Measurements from ENCODE around the gene CACNA2D2.

Gene CACNA2D2

DNA sequence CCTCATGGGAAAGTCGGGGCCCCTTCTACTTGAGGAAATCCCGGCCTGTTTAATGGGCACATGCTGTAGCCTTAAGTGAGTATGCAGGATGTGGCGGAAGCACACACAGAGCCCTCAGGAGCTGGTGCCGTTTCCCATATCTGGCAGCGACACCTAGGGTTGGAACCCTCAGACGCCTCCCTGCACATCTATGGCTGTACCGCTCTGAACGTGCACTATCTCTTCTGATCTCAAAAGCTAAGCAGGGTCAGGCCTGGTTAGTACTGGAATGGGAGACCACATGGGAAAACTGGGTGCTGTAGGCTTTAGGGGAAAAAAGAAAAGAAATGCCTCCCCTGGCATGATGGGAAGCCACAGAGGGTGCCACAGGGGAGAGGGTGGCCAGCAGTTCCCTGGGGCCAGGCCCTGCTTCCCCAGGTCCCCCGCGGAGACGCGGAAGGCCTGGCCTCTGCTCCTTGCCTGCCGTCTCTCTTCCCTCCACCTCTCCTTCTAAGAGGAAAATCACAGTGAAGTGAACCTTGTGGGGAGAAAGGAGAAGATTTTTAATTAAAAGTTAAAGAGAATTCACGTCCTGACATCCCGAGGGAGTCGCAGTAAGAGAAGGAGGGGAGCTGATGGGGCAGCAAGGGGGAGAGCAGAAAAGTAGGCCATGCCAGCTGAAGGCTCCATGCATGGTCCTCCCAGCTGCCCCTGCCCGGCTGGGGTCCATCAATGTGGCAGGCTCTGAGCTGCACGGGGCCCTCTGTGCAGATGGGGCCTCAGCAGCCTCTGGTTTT, 83.7 kb downstream of the CACNA2D2 start:
- Mint-ChIP-seq H3K4me3 (no peak overlapping the region), H3K4me1 (ENCODE audit: low read depth) (no peaks in the 10 kb centered on the region), H3K27me3 (ENCODE audit: low read depth) (no peaks in the 10 kb centered on the region), H3K27ac (no peak overlapping the region), H3K36me3 (ENCODE audit: low read depth) (no peaks in the 10 kb centered on the region), H3K9me3 (no peaks in the 10 kb centered on the region)

DNA sequence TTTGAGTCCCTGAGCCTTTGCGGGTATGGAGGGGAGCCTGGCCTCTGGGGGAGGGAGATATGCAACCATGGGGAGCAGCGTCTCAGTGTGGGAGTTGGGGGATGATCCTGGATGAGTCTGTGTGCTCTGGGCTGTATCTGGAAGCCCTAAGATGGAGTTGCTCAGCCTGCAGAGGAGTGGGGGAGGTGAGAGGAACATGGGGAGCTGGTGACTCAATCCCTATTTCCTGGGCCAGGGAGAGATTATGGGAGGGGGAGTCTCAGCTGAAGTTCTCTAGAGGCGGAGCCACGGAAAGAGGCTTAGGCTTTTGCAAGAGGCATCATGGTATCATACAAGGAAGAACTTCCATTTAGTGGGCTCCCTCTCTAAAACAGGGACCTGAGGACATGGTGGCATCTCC, 84.6 kb downstream of the CACNA2D2 start:
- H3K27me3 Mint-ChIP-seq (ENCODE audit: low read depth): no peaks in the 10 kb centered on the region
- H3K4me3 Mint-ChIP-seq: no peak overlapping the region
- H3K27ac Mint-ChIP-seq: no peak overlapping the region
- no peaks in the 10 kb centered on the region for H3K4me1 Mint-ChIP-seq (ENCODE audit: low read depth)
- no peaks in the 10 kb centered on the region for H3K36me3 Mint-ChIP-seq (ENCODE audit: low read depth)
- no peaks in the 10 kb centered on the region for H3K9me3 Mint-ChIP-seq

DNA sequence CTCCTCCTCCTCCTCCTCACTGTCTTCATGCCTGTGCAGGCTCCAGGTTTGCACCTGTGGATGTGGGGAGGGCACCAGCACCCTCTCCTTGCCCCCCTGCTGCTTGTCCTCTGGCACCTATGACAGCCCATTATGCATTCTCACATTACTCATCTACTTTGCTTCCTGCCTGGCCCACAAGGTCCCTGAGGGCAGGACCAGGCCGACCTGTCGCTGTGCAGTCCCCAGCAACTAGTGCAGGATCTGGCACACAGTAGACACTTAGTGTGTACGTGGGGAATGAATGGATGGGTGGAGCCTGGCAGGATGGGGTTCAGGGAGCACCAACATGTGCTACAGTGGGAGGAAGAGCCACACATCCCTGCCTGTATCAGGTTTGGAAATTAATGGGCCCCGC, 85.8 kb downstream of the CACNA2D2 start:
- H3K27ac Mint-ChIP-seq: no peak overlapping the region
- no peaks in the 10 kb centered on the region for H3K9me3 Mint-ChIP-seq
- H3K27me3 Mint-ChIP-seq (ENCODE audit: low read depth): no peaks in the 10 kb centered on the region
- H3K36me3 Mint-ChIP-seq (ENCODE audit: low read depth): no peaks in the 10 kb centered on the region
- no peaks in the 10 kb centered on the region for H3K4me1 Mint-ChIP-seq (ENCODE audit: low read depth)
- no peak overlapping the region for H3K4me3 Mint-ChIP-seq

DNA sequence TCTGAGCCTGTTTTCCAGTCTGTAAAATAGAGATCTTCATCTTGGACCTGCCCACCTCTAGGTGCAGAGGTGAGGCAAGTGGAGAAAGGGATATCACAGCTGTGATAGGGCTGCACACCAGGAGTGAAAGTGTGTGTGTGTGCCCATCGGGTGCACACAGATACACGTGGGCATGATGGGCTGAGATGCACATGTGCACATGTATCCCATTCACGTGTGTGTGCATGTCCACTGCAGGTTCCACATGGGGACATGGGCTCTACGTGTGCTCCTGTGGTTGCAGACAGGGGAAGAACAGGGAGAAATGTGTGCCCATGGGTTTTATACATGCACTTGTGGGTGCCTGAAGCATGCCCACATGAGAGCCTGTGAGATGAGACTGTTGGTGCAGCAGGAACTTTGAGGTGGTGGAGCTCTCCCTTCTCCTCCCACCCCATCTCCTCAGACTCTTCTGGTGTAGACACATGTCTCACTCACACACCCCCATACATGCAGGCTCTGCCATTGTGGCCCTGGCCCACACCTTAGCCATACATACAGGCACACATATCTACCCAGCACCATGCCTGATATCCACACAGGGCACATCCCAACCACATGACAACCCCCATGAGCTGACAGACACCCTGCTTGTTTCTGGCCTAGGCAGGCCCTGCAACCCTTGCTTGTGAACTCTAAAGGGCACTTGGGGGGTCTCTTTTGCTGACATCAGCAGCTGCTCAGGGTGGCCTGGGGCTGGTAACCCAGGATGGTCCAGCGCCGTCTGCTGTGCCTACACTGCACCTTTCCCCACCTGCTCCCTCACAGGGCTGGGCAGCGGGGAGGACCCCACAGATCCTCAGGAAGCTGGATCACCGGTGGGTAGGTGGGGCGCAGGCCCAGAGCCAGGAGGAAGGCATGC, 86.4 kb downstream of the CACNA2D2 start:
- Mint-ChIP-seq H3K4me1 (ENCODE audit: low read depth) (no peaks in the 10 kb centered on the region), H3K9me3 (no peaks in the 10 kb centered on the region), H3K27me3 (ENCODE audit: low read depth) (no peaks in the 10 kb centered on the region), H3K36me3 (ENCODE audit: low read depth) (no peaks in the 10 kb centered on the region), H3K4me3 (no peak overlapping the region), H3K27ac (no peak overlapping the region)

DNA sequence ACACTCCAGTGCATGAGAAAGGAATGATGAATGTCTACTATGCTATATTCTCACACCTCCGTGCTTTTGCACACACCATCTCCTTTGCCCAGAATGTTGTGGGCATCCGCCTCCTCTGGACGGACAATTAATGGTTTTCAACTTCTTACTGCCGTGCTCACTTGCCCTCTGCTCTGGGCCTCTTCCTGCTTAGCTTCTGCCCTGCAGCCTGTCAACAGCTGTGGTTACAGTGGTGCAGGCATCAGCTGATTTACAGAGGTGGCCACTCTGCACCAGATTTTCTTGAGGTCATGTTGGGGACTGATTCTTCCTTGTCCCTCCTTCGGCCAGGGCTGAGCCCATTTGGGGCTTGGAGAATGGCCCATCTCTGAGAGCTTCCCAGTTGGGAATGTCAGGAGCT, 87.6 kb downstream of the CACNA2D2 start:
- Mint-ChIP-seq H3K27ac (no peak overlapping the region), H3K27me3 (ENCODE audit: low read depth) (no peaks in the 10 kb centered on the region), H3K36me3 (ENCODE audit: low read depth) (no peaks in the 10 kb centered on the region), H3K9me3 (no peaks in the 10 kb centered on the region), H3K4me3 (no peak overlapping the region), H3K4me1 (ENCODE audit: low read depth) (no peaks in the 10 kb centered on the region)

DNA sequence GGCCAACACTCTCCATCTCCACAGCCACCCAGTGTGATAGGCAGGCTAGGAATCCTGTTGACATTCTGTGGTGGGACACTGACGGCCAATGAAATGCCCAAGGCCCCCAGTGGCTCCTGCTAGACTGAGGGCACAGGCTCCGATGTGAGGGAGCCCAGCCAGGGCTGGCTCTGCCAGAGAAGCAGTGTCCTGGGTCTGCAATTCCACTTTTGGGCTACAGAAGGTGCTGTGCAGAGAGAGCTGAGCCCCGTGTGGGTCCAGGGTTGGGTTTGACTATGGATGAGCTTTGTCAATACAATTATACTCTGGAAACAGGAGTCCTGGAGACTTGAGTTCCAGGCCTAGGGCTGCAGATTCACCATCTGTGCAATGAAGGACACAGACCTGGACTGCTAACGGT, 88.4 kb downstream of the CACNA2D2 start:
- no peaks in the 10 kb centered on the region for H3K36me3 Mint-ChIP-seq (ENCODE audit: low read depth)
- no peak overlapping the region for H3K4me3 Mint-ChIP-seq
- H3K4me1 Mint-ChIP-seq (ENCODE audit: low read depth): no peaks in the 10 kb centered on the region
- H3K9me3 Mint-ChIP-seq: no peaks in the 10 kb centered on the region
- H3K27me3 Mint-ChIP-seq (ENCODE audit: low read depth): no peaks in the 10 kb centered on the region
- H3K27ac Mint-ChIP-seq: no peak overlapping the region

DNA sequence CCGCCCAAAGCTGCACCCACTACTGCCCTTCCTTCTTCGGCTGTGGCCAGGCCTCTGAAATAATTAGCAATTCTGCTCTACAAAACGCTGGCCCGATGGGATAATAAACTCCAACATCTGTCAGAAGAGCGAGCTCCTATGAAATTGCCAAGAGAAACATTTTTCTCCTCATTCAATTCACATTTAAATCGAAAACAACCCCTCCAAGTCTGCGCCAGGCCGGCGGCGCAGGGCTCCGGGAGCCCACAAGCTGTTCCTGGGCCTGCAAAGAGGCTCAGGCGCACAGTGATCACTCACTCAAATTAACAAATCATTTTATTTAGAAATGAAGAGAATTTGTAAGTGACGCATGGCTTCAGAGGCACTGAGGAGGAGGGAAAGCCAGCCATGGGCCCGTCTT, 88.8 kb downstream of the CACNA2D2 start:
- Mint-ChIP-seq H3K27me3 (ENCODE audit: low read depth) (no peaks in the 10 kb centered on the region), H3K36me3 (ENCODE audit: low read depth) (no peaks in the 10 kb centered on the region), H3K27ac (no peak overlapping the region), H3K4me1 (ENCODE audit: low read depth) (no peaks in the 10 kb centered on the region), H3K9me3 (no peaks in the 10 kb centered on the region), H3K4me3 (no peak overlapping the region)

DNA sequence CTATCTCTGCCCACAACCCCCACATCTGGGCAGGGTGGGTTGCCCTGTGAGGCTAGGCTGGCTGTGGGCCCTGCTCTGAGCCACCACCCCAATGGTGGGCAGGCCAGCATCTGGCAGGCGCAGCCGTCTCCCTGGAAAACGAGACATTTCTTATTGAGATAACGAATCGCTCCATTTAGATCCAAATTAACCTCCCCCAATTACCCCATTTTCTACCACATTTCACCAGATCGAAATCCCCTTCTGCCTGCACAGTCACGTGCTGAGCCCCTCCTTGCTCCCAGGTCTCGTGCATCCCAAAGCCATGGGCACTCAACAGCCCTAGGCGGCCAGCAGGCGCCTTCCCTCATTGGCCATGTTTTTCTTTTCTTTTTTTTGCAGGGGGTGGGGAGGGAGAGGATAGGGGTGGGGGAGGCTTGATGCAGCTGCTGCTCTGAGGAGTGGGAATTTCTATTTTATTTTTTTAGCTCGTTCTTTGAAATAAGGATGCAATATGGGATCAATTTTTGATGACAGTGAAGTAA, 91.1 kb downstream of the CACNA2D2 start:
- H3K27me3 Mint-ChIP-seq (ENCODE audit: low read depth): no peaks in the 10 kb centered on the region
- no peaks in the 10 kb centered on the region for H3K9me3 Mint-ChIP-seq
- H3K4me3 Mint-ChIP-seq: no peak overlapping the region
- H3K27ac Mint-ChIP-seq: no peak overlapping the region
- no peaks in the 10 kb centered on the region for H3K36me3 Mint-ChIP-seq (ENCODE audit: low read depth)
- no peaks in the 10 kb centered on the region for H3K4me1 Mint-ChIP-seq (ENCODE audit: low read depth)

DNA sequence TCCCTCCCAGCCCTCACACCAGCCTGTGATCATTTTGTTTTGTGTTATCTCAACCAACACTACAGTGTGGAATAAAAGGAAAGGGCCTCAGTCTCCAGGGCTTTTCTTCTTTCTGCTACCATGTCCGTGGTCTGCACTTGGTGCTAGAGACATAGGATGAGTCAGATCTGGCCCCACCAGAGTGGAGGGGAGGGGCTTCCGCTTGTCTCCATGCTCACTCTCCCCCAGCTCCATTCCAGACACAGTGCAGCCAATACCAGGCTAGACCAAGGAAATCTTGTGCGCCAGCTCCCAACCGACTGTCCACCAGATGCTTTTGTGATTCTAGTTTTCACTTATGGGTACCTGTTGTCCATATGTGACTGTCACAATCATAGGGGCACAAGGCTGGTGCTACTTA, 92.2 kb downstream of the CACNA2D2 start:
- Mint-ChIP-seq H3K4me3 (no peak overlapping the region), H3K27me3 (ENCODE audit: low read depth) (no peaks in the 10 kb centered on the region), H3K36me3 (ENCODE audit: low read depth) (no peaks in the 10 kb centered on the region), H3K9me3 (no peaks in the 10 kb centered on the region), H3K27ac (no peak overlapping the region), H3K4me1 (ENCODE audit: low read depth) (no peaks in the 10 kb centered on the region)

DNA sequence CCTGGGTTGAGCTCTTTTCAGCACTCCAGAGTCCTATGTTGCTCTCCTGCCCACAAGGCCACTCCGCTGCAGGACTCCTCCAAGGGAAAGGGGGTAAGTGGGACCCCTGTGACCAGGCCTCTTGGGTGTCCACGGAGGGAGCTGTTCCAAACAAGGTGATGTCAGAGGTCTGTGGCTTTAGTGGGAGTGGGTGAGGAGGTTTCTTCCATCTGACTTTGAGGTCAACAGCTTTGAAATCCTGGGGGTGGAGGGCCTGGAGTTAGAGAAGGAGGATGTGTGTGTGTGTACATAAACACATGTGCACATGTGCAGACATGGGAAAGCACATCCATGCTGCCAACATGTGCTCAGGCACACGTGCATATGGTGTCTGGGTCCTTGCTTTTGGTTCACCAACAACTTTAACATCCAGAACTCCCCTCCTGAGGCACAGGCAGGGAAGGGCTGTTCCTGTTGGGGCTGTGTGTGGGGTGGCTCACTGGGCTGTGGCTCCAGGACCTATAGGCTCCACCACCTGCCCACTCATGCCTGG, 92.8 kb downstream of the CACNA2D2 start:
- H3K4me3 Mint-ChIP-seq: no peak overlapping the region
- H3K27me3 Mint-ChIP-seq (ENCODE audit: low read depth): no peaks in the 10 kb centered on the region
- H3K36me3 Mint-ChIP-seq (ENCODE audit: low read depth): no peaks in the 10 kb centered on the region
- no peaks in the 10 kb centered on the region for H3K9me3 Mint-ChIP-seq
- H3K4me1 Mint-ChIP-seq (ENCODE audit: low read depth): no peaks in the 10 kb centered on the region
- no peak overlapping the region for H3K27ac Mint-ChIP-seq

DNA sequence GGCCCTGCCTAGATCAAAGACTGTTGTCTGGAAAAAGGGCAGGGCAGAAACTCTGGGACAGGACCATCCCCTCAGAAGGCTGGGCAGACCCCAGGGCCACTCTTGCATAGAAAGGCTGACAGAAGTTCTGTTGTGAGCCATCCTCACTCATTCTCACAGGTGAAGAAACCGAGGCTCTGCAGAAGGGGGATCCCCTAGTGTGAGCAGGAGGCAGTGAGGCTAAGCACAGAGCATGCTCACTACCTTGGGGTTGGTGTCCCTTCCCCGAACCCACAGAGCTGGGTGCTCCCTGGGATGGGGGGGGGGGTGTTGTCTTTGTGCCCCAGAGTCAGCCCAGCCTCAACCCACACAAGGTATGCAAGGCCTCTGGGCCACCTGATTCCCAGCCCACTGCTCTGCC, 93.2 kb downstream of the CACNA2D2 start:
- Mint-ChIP-seq H3K4me3 (no peak overlapping the region), H3K36me3 (ENCODE audit: low read depth) (no peaks in the 10 kb centered on the region), H3K27me3 (ENCODE audit: low read depth) (no peaks in the 10 kb centered on the region), H3K4me1 (ENCODE audit: low read depth) (no peaks in the 10 kb centered on the region), H3K27ac (no peak overlapping the region), H3K9me3 (no peaks in the 10 kb centered on the region)

DNA sequence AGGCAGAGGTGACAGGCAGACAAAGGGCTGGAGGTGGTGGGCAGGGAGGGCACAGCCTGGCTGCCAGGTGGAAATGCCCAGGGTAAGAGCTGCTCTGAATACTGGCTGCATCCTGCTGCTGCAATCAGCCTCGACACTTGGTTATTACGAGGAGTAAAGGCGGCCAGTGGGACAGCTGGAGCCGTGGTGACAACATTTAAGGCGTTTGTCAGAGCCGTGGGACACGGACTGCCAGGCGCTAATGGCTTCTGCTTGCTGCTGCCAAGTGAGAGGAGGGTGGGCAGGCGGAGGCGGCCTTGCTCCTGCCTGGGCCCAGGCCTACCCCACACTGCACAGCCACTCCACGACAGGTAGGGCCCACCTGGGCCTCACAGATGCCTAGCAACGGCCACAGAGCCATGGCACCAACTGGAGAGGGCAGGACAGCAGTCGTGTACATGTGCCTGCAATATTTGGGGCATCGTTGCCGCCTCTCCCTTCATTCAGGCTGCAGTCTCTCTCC, 94.9 kb downstream of the CACNA2D2 start:
- Mint-ChIP-seq H3K27me3 (ENCODE audit: low read depth) (no peaks in the 10 kb centered on the region), H3K27ac (no peak overlapping the region)

DNA sequence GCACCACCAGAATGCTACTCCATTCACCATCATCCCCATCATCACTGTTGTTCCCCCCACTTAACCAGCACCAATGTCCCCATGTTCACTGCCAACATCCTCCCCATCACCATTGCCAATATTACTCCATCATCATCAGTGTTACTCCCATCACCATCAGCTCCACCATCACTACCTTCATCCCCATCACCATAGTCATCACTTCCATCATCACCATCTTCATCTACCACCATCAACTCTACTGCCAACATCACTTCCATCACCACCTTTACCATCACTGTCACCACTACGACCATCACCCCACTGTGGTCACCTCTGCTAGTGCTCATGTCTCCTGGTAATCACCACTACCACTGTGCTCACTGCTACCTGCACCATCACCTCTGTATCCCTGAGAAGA, 96.9 kb downstream of the CACNA2D2 start:
- Mint-ChIP-seq H3K27me3 (ENCODE audit: low read depth) (no peaks in the 10 kb centered on the region), H3K9me3 (no peaks in the 10 kb centered on the region), H3K27ac (no peak overlapping the region), H3K4me3 (no peak overlapping the region), H3K36me3 (ENCODE audit: low read depth) (no peaks in the 10 kb centered on the region), H3K4me1 (ENCODE audit: low read depth) (no peaks in the 10 kb centered on the region)

More for the DNA sequence above, 94.9 kb downstream of the CACNA2D2 start:
- Mint-ChIP-seq H3K36me3 (ENCODE audit: low read depth) (no peaks in the 10 kb centered on the region), H3K4me3 (no peak overlapping the region), H3K9me3 (no peaks in the 10 kb centered on the region), H3K4me1 (ENCODE audit: low read depth) (no peaks in the 10 kb centered on the region)

DNA sequence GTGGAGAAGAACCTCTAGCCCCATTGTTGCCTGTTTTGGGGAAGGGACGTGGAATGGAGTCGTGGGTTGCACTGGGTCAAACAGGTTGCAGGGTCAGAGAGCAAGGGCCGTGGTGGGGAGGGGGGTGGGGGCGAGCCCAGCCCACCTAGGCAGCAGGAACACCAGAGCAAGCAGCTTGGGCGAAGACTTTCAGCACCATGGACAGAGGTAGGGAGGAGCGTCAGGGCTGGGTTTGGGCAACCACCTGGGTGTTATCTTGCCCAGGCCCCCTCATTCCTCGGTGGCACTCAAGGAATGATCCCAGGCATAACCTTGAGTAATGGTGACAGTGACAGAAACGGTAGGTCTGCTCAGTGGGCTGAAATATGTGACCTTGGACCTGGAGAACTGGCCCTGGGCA, 98.2 kb downstream of the CACNA2D2 start:
- no peaks in the 10 kb centered on the region for H3K4me1 Mint-ChIP-seq (ENCODE audit: low read depth)
- H3K27me3 Mint-ChIP-seq (ENCODE audit: low read depth): no peaks in the 10 kb centered on the region
- H3K4me3 Mint-ChIP-seq: no peak overlapping the region
- no peaks in the 10 kb centered on the region for H3K36me3 Mint-ChIP-seq (ENCODE audit: low read depth)
- no peaks in the 10 kb centered on the region for H3K9me3 Mint-ChIP-seq
- no peak overlapping the region for H3K27ac Mint-ChIP-seq

Measured in T-helper 1 cell treated with Interleukin-12 subunit alpha and Interleukin-12 subunit beta and Interleukin-4 antibody, amounts not matched to agents 30 μg/mL and 1 μg/mL, for 36 hours (primary cell).